Activated CD4-positive, CD25-positive, alpha-beta regulatory T cell treated with anti-CD3 and anti-CD28 coated beads, Interleukin-2, amount 50 U/mL, for 24 hours (primary cell): ENCODE measurements around the gene SLC25A13.

Experiments used
- ATAC-seq, 2 donors: fragments of 150-1000 bp; cut with Tn5 transposase; one replicate each; pipeline ENCODE4 v1.10.0; 2021; ENCODE audit warnings: mild to moderate bottlenecking in 1 of 2, moderate library complexity in 1 of 2

Gene SLC25A13

DNA sequence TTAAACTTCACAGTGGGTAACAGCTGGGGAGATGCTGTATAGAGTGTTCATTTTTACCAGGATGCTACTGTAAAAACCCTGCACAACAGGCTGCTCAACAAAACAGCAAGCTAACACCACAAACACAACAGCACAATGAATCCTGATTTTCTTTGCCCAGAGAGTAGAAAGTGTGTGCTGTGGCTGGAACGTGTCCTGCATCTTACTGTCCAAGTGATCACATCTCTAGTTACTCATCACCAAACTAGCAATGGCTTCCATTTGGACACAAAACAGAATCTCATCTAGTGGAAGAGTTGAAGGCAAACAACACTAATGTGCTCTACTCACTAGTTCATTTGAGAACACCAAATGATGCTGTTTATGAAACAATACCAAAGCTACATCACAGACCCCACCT lies 121.2 kb downstream of the SLC25A13 start:
- ATAC-seq: no peak

DNA sequence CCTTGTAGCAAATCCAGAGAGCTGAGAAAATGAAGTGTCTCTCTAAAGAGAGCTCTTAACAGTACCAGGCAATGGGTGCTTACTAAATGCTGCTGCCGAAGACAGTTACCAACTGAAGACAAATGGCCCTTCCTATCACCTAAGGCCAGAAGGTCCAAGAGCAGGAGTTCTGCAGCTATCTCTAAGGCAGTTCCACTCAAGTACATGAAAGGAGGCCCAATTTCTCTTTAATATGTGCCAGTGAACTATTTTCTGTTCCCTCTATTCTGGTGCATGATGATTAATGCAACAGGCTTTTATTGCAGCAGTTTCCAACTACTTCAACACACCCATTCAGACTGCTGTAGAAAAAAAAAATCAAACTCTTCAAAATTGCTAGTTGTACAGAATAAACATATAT lies 122.5 kb downstream of the SLC25A13 start:
- ATAC-seq: no peak

DNA sequence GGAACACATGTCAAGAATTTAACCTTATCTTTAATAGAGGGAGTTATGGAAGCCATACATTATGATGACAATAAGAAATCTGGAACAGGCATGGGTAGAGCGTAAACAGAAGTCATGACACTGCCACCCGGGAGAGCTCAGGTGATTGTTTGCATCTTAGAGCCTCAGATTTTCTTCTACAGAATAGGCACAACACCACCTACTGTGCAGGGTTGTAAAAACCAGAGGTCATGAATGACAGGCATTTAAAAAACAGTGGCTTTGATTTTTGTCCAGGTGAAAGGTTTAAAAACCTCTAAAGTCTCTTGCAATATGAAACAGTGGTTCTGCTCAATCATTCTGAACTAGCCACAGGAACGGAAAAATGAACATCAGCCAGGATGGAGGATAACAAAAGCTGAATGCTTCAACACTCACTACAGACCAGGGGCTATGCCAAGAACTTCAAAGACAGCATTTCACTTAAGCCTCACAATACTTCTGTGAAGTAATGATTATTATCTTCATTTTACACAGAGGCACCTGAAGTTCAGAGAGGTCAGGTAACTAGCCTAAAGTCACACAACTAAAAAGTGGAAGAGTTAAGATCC lies 123.8 kb downstream of the SLC25A13 start:
- no peak for ATAC-seq

DNA sequence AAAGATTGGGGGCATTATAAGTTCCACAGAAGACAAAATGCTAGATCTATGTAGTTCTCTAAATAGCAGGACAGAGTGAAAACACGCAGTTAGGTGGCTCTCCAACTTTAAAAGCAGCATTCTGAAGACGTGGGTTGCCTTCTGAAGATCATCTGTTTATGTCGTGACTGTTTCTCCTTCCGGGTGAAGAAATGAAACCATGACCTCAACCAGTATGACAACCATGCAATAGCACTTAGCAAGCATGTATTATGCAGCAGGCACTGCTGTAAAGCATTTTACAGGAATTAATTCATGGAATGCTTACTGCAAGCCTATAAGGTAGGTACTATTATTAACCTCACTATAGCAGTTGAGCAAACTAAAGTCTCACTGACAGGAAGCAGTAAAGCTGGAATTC lies 125.2 kb downstream of the SLC25A13 start:
- no peak for ATAC-seq

DNA sequence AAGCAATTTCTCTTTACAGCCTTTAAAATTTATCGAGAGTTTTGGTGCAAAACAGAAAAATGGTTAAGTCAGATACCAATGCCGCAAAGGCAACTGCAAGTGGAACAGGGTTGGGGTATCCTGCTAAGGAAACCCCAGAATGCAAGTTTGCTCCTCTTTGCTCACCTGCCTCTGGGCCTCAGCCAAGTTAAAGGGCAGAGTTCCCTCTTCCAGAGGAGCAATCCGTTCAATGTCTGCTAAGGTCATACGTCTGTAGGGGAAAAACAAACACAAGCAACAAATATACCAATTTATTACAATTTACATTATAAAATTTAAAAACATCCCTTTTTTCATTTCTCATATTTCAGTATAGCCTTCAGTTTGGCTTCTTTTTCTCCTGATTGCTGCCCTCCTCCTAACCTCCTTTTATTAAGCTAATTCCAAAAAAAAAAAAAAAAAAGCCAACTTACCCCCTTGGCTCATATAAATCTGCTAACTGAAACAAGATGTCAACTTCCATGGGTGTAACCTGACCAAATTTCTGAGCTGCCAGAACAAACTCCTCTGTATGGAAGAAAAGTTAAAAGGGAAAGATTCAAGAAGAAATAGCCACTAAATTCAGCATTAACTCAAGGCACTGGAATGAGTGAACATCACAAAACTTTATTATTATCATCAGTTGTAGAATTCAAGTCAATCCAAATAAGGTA lies 132.6 kb downstream of the SLC25A13 start:
- no peak for ATAC-seq

DNA sequence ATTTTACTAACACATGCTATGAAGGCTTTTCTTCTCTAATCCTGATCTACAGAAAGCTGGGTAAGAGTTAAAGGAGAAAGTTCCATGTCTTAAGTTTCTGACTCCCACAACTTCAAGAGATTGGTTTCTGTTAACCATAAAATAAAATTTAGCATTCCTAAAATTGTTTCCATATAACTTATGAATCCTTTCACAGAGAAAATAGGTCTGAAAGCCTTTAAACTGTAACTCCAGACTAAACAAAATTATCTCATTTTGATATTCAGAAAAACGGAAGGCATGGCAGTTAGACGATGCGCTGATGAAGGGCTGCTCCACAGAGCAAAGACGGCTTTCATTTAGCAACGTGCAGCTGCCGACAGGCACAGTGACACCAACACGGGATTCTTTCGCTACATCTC lies 133.3 kb downstream of the SLC25A13 start:
- no peak for ATAC-seq

DNA sequence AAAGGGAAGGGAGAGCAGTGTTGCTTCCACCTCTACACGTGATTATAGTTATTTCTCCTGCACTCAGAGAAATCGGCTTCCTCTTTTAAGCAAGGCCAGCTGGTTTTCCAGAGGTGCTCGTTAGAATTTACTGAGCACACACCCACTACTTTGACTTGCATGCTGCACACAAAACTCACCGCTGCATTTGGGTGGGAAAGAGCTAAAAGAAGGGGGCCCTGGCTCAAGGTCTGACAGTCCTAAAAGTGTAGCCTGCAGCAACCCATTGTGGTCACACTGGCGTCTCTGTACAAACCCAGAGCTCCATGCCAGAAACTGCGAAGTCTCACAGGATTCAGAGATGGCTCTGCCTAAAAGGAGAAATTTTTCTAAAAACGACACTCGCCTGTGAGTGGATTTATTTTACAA lies 133.7 kb downstream of the SLC25A13 start:
- ATAC-seq: no peak

DNA sequence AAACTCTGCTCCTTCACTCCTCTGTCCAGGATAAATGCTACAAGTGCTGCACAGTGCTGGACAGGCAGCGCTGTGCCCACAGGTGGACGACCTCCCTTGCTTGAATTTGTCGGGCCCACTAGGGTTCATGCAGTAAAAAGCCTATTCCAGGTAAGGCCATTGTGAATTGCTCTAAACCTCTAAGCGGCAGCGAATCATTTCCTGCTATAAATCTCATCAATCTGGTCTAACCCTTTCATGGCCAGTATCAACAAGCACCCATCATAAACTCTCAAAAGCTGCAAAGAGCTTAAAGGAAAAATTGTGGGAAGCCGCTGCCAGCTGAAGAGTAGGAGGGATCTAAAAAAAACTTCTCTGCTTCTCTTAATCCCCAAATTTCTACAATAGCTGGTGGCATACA lies 134.2 kb downstream of the SLC25A13 start:
- ATAC-seq: no peak

DNA sequence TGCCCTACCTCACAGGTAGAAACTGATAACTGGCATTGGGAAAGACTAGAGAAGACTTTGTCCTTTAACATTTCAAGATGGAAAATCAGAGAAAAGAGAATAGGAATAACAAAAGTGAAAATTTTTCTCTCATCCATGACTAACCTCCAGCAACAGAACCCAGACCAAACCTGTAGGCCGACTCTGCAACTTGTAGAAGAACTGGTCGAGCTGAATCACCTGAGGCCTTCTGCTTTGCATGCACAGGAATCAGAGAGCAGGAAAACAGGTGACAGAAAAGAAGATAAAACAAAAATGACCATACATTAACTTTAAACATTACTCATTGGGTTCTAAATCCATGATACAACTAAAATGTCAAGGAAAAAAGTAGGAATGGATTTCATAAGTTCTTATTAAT lies 137.1 kb downstream of the SLC25A13 start:
- ATAC-seq: no peak

DNA sequence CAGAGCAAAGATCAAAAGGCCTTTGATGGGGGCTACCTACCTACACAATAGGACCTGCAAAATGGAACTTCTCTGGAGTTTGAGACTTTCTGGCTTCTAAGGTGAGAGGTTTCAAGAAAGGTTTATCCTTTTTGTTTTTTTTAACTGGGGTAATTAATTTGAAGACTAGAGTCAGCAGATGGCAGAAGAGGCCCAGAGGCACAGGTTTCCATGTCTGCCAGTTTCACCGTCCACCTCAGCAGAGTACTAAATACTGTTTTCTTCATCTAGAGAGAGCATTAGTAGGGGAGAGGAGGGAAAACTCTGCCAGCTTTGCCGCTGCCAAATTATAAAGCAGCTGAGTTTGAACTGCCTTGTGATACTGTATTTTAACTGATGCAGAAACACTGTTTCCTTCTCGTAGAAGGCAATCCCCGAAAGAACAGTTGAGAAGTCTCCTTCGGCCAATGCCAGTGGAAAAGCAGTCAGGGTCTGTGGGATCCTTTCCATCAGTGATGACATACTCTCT lies 138.7 kb downstream of the SLC25A13 start:
- no peak for ATAC-seq

DNA sequence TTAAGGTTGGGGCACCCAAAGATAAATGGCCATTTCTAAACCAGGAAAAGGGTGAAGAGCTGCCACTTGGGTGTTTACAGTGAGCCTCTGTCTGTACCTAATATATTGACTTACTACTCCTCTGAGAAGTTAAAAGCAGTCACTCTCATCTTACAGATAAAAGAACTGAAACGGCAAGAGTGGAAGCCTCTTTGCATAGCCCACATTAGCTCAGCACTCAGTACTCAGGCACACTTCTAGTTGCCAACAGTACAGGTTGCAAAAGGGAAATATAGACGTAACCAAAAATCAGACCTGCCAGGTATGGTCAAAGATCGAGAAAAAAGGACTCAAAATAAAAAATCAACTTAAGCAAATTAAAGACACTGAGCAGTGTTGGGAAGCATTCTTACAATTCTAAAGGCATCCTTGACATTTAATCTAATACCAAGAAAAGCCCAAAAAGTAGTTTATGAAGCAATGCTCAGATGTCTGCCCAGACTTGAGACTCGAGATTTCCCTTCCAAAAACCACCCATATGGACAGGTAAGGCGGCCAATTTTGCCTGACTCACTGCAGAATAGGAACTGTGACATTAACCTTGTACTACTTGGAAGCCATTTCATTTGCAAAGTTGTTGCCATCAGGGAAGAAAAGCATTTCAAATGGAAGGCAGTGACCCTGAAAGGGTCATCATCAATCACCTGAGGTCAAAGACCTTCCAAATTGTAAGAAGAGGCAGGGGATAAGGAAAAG lies 139.3 kb downstream of the SLC25A13 start:
- ATAC-seq: no peak

DNA sequence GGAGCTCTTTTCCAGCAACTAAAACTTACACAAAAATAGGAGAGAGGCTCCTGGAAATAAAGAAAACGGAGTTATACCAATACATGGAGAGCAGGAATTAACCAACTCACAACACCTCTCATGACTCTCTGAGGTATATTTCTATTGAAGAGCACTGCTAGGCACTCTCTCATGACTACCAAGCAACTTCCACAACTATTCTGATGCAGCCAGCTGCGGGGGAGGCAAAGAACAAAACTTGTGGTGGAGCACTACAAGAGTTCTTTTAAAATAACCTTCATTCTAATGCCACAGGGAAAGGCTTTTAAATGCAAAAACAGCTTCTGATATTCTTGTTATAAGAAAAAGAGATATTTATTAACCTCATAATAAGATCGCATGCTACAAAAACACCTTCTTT lies 140.7 kb downstream of the SLC25A13 start:
- ATAC-seq: no peak

DNA sequence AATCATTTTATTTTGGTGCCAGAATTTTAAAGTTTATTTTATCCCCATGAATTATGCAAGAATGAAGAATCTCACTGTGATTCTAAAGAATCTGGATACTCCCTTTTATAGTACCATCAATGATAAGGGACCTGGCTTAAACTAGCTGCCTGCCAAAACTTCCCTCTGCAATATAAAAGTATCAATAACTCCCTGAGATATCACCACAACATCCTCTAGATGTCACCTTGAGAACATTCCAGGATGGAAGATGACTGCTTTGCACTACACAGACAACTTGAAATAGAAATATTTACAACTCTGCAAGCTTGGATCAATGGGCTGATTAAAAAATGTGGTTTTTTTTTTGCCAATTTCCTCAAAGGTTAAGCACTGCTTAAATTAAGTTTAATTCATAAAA lies 142.1 kb downstream of the SLC25A13 start:
- ATAC-seq: no peak

DNA sequence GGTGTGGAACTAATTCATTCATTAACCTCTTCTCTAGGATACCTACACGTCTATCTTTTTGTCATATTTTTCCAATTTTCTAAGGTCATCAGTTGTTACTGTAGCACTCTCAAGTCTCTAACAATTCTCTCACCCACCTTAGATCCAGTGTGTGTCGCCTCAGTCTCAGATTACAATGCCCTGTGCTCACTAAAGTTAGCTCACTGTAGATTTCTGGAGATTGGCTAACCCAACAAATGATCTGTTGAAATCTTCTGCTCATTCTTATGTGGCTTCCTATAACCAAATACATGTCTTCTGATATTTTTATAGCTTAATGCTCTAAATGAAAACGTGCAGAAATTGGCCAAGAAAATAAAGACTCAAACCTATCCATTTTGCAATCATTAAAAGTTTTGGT lies 142.6 kb downstream of the SLC25A13 start:
- ATAC-seq: no peak

DNA sequence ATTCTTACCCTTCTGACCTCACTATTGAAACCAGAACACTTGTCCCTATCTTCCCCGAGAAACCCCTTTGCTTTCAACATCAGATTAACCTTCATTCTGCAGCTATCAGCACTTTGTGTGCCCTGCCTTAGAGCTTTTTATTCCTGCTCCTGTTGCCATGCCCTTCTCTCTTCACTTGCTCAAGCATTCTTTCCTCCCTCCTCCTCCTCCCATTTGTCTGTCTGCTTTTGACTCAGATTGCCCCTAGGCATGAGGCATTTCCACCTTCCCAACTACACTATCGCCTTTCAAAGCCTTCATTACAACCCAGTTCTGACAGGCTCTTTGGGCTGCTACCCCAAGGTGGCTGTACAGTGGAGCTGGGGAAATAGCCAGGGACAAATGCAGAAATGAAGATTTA lies 143.3 kb downstream of the SLC25A13 start:
- ATAC-seq: no peak

DNA sequence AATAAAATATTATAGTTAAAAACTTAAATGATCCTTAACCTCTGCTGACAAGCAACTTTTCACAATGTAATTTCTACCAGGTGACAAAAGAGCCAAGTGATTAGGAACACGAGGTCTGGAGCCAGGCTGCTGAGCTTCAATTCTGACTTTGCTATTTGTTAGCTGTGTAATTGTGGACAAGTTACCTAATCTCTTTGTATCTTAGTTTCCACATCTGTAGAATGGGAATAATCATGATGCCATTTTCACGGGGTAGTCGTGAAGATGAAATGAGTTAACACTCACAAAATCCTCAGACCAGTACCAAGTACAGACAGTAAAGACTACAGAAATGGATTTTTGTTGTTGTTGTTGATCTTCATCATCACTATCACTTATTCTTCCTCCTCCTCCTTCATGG lies 144.5 kb downstream of the SLC25A13 start:
- ATAC-seq: no peak

DNA sequence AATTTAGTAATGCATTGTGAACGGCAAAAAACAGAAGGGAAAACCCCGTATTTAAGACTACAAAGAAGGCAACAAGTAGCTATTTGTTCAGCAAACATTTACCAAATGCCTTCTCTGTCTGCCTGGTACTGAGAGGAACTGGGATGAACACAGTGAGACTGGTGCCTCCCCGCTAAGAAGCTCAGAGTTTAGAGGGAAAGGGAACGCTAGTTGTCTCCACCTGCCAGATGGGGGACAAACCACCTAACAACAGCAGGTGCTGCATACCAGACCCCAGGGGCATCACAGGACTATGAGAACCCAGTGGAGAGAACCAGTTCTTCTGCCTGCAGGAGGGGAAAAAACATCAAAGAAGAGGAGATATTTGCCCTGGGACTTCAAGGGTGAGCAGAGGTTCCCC lies 147.1 kb downstream of the SLC25A13 start:
- no peak for ATAC-seq

DNA sequence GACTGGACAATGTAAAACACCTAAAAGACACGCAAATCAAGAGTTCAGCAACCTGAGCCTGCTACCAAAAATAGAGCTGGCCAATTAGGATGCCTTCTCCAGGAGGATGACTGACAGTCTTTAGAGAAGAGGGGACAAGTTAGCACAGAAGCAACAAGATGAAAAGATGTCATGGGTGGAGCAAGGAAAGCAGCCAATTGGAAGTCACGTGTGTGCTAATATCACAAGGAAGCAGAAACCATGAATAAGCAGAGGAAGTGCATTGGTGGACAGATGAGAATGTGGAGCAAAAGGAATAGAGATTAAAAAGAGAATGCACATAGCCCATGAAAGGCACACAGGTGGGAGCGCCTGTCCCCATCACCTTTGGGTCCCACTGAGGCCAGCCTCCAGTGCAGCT lies 148.1 kb downstream of the SLC25A13 start:
- no peak for ATAC-seq

DNA sequence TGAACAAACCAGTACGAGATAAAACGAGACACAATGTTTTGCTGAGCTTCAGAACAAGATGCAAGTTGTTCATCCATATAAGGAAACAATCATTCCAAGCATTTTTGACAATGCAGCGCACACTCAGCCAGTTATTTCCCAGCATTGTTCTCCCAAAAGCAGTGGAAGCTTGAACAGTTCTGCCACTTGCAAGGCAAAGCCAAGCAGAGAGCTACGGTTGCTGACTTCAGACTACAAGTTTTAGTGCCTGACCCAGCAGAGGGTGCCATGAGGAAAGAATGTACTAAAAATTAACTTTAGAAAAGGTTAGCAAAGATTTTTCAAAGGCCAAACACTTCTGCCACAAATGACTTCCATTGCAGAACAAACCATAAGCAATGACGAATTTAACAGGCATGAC lies 152.5 kb downstream of the SLC25A13 start:
- ATAC-seq: no peak

DNA sequence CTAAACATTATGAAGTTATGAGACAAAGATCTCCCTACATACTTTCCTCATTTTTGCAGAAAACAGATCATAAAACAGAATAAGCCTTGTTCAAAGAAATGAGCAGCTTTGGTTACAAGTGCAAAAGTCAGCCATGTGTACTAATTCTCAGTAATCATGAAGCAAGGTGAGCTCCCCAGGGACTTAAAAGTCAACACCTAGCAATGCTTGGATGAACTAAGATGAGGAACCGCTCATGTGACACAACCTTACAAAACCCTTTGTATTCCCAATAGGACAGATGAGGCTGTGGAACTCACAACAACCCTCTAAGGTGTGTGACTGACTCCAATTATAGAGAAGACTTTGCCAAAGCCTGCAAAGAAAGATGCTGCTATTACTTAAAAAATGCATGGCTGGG lies 154.5 kb downstream of the SLC25A13 start:
- no peak for ATAC-seq

DNA sequence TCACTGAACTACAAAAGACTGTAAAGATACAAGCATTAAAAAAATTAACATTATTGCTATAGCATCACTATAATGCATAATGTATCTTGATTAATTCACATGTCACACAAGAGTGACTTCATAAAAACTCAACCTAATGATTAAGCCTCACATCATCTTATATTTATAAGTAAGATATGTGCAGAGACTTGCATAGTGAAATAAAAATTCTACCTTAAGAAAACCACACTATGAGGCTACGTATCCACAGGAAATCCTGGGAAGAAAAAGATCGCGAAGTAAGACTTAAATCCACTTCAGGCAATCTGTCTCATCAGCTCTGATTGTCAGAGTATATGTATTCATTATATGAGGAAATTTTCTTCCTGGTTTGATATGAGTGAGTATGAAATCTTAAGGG lies 160.0 kb downstream of the SLC25A13 start:
- ATAC-seq: no peak

DNA sequence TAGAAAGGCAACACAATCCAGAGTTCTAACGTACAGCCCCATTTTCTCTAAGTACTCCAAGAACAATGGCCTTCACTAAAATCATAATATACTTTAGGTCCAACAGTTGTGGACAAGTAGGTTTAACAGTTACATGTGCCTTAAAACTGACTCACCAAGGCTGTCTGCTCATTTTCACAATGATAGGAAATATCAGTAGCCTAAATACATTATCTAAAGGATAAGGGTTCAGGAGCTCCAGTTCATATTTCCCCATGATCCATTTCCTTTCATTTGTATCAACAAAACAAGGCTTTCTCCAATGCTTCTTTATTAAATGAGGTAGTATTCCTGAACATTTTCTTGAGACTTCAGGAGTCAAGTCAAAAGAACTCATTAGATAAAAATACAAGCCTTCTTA lies 164.0 kb downstream of the SLC25A13 start:
- no peak for ATAC-seq

DNA sequence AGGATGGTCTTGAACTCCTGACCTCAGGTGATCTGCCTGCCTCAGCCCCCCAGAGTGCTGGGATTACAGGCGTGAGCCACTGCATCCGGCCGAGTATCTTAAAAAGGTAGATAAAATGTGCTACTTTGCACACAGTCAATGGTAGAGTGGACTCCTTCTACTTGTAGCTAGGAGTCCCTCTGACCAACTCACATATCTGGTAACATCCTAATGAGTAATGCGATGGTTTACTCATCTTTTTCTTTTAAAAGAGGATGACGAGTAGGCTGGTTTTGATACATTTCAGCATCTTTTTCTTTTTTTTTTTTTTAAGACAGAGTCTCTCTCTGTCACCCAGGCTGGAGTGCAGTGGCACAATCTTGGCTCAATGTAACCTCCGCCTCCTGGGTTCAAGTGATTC lies 167.4 kb downstream of the SLC25A13 start:
- peak in 1 of 2 donors; percentile 17 for ATAC-seq

DNA sequence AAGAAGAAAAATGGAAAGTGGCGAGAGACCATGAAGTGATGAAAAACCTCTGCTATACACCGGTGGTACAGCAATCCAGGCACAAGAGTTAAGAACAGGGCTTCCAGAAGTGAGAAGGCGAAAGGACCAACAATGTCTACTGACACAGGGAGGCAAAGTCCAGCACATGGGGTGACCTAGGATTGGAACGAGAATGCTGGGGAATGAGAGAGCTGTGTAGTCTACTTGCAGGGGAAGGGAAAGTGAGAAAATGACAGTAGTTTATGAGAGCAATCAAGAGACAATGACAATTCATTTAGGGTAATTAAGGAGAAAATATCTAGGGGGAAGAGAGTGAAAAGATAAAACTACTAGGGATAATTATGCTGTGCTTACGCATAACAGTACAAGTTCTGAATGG lies 169.2 kb downstream of the SLC25A13 start:
- ATAC-seq: no peak
